K562 (cell line): ENCODE data around the gene IGF2R. TPM values are rescaled to one million over a fixed set of nuclear protein-coding genes. Genes with fewer than 3 reads are reported as not detected.

Source experiments
- CBFB ChIP-seq: sonication (generic); formaldehyde crosslinking; IDR thresholded peaks from 2 replicates; pipeline ENCODE4 v1.4.0; 2020; ENCODE audit warnings: mild to moderate bottlenecking, missing genetic modification reagents
- ETV5 ChIP-seq: sonication (generic); formaldehyde crosslinking; IDR thresholded peaks from 2 replicates; pipeline ENCODE4 v1.4.0; 2020; ENCODE audit warnings: low read depth, mild to moderate bottlenecking, missing genetic modification reagents
- FOS ChIP-seq: IDR thresholded peaks from 3 replicates; pipeline ENCODE4 v1.6.1; 2011; ENCODE audit not compliant: insufficient read length; ENCODE audit errors: extremely low read depth
- NR2C2 ChIP-seq, 2 experiments: fragments of 200-800 bp in 1 of 2; sonication (Bioruptor generic) in 1 of 2; sonication (generic) in 1 of 2; formaldehyde crosslinking in 1 of 2; IDR thresholded peaks; 2 replicates each; pipeline versions ENCODE4 v1.6.1 to v1.8.0; 2016 to 2022; ENCODE audit warnings: mild to moderate bottlenecking in 1 of 2, missing compliant biosample characterization in 1 of 2, missing genetic modification characterization in 1 of 2, missing genetic modification reagents in 1 of 2
- PRPF4 ChIP-seq: fragments of 200-400 bp; formaldehyde crosslinking; IDR thresholded peaks from one replicate; pipeline ENCODE4 v1.6.1; 2017; ENCODE audit warnings: low read length, low read depth, mild to moderate bottlenecking; ENCODE audit not compliant: insufficient read depth, poor library complexity, severe bottlenecking
- RB1 ChIP-seq: fragments of 450-650 bp; IDR thresholded peaks from 2 replicates; pipeline ENCODE4 v1.6.1; 2017; ENCODE audit warnings: low read depth, mild to moderate bottlenecking
- RFX7 ChIP-seq: fragments of 250-450 bp; sonication (Bioruptor Pico); IDR thresholded peaks from 2 replicates; pipeline ENCODE4 v1.5.1; 2021; ENCODE audit warnings: mild to moderate bottlenecking
- SIN3A ChIP-seq, 2 experiments: fragments of 150-350 bp in 1 of 2; IDR thresholded peaks; 2 replicates each; pipeline ENCODE4 v1.6.1; 2011 to 2016; ENCODE audit warnings: borderline replicate concordance in 2 of 2, low read depth in 2 of 2, low read length in 2 of 2, mild to moderate bottlenecking in 2 of 2, moderate library complexity in 2 of 2; ENCODE audit not compliant: control insufficient read depth in 1 of 2
- ZBED1 ChIP-seq: IDR thresholded peaks from 2 replicates; pipeline ENCODE4 v1.6.1; 2014
- ZBTB8A ChIP-seq: fragments of 450-650 bp; IDR thresholded peaks from 2 replicates; pipeline ENCODE4 v1.6.1; 2018; ENCODE audit warnings: mild to moderate bottlenecking, moderate library complexity; ENCODE audit not compliant: partially characterized antibody
- ZC3H8 ChIP-seq: fragments of 450-650 bp; IDR thresholded peaks from 2 replicates; pipeline ENCODE4 v1.6.1; 2017
- ZNF274 ChIP-seq: IDR thresholded peaks from 2 replicates; pipeline ENCODE4 v1.6.1; 2011; ENCODE audit warnings: low read depth, mild to moderate bottlenecking, low read length, moderate library complexity, borderline replicate concordance
- ZNF77 ChIP-seq: fragments of 250-450 bp; sonication (Bioruptor Pico); IDR thresholded peaks from 2 replicates; pipeline ENCODE4 v1.5.0; 2020
- polyA plus RNA-seq, 8 experiments: library from polyadenylated mRNA; depleted of rRNA in 4 of 8; stranded (reverse) in 5 of 8; unstranded in 3 of 8; fragments of >200 nt; fragmentation: Nextera tagmentation in 2 of 8; fragmentation: Illumina TruSeq in 1 of 8; extraction: Ambion mirVana in 2 of 8; extraction: Trizol in 1 of 8; gene quantifications; 2 replicates each; pipeline versions ENCODE4 v1.2.1 to v1.2.3, GENCODE V29; 2011 to 2014; ENCODE audit warnings: inconsistent platforms in 1 of 8, missing spikeins in 1 of 8
- total RNA-seq, 7 experiments: library from RNA; depleted of rRNA in 6 of 7; stranded (reverse); fragments of >200 nt in 6 of 7; fragmentation: Illumina TruSeq in 2 of 7; extraction: Trizol in 2 of 7; gene quantifications; 2 replicates each; pipeline versions ENCODE4 v1.2.1 to v1.2.3, GENCODE V29; 2011 to 2021; ENCODE audit warnings: low replicate concordance in 1 of 7
- TF ChIP-seq, protein P1 (sequence below), 2 experiments: fragments of 450-650 bp; formaldehyde crosslinking in 1 of 2; IDR thresholded peaks; 2 replicates each; pipeline versions ENCODE4 v1.4.0 to v1.6.1; 2014 to 2020; ENCODE audit warnings: mild to moderate bottlenecking in 2 of 2, borderline replicate concordance in 1 of 2, low read depth in 1 of 2
- TF ChIP-seq, protein P2 (sequence below): sonication (generic); formaldehyde crosslinking; IDR thresholded peaks from 2 replicates; pipeline ENCODE4 v1.8.0; 2022; ENCODE audit warnings: mild to moderate bottlenecking, low read depth, missing genetic modification reagents
- TF ChIP-seq, protein P3 (sequence below), 3 experiments: fragments of 200-800 bp in 1 of 3; sonication (Bioruptor generic) in 1 of 3; sonication (generic) in 1 of 3; formaldehyde crosslinking in 1 of 3; IDR thresholded peaks; 2 replicates each; pipeline versions ENCODE4 v1.6.1 to v1.8.0; 2016 to 2022; ENCODE audit warnings: mild to moderate bottlenecking in 2 of 3, missing compliant biosample characterization in 2 of 3, missing genetic modification characterization in 2 of 3, missing genetic modification reagents in 1 of 3

IGF2R gene
- total and polyA plus RNA-seq, 9 of the 15 experiments (the other 6 are each of a cell fraction or from before 2014, with no cell fraction given) = 3.5 to 92.3 (median 34.5) TPM

DNA sequence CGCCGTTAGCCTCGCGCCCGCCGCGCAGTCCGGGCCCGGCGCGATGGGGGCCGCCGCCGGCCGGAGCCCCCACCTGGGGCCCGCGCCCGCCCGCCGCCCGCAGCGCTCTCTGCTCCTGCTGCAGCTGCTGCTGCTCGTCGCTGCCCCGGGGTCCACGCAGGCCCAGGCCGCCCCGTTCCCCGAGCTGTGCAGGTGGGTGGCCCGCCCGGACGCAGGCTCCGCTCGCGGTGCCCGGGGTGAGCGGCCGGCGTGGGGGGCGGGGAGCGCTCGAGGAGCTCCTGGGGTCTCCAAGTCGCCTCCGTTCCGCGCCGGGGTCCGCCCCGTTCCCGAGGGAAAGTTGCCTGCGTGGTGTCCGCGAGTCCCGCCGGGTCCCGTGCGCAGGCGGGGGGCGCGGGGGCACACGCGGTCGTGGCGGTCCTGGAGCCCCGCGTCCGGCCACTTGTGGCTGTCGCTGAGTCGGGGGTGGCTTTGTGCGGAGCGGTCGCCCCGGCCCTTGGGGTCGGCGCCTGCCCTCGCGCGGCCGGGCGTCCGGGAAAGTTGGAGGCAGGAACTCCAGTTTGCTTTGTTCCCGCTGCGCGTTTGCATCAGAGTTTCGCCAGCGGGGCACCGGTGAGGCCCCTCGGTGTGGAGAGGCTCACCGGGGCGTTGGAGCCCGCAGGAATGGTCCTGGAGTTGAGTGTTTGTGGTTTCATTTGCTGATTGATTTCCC is 476 bp downstream of the IGF2R start (continued):
- TF ChIP-seq, protein P1, sequence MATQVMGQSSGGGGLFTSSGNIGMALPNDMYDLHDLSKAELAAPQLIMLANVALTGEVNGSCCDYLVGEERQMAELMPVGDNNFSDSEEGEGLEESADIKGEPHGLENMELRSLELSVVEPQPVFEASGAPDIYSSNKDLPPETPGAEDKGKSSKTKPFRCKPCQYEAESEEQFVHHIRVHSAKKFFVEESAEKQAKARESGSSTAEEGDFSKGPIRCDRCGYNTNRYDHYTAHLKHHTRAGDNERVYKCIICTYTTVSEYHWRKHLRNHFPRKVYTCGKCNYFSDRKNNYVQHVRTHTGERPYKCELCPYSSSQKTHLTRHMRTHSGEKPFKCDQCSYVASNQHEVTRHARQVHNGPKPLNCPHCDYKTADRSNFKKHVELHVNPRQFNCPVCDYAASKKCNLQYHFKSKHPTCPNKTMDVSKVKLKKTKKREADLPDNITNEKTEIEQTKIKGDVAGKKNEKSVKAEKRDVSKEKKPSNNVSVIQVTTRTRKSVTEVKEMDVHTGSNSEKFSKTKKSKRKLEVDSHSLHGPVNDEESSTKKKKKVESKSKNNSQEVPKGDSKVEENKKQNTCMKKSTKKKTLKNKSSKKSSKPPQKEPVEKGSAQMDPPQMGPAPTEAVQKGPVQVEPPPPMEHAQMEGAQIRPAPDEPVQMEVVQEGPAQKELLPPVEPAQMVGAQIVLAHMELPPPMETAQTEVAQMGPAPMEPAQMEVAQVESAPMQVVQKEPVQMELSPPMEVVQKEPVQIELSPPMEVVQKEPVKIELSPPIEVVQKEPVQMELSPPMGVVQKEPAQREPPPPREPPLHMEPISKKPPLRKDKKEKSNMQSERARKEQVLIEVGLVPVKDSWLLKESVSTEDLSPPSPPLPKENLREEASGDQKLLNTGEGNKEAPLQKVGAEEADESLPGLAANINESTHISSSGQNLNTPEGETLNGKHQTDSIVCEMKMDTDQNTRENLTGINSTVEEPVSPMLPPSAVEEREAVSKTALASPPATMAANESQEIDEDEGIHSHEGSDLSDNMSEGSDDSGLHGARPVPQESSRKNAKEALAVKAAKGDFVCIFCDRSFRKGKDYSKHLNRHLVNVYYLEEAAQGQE (IDR thresholded peaks at IDR 0.05; ENCODE audit: borderline replicate concordance) = no peak
- TF ChIP-seq, protein P1 (CRISPR knock-in tag; IDR thresholded peaks at IDR 0.05; ENCODE audit: low read depth) = 0 out of 2 replicates have a peak, but pooled peaks have one; percentile 67
- no peak for TF ChIP-seq ZNF274
- 0 out of 4 replicates have a peak, but pooled peaks of 1 of the 2 experiments have one; percentile 38 for TF ChIP-seq SIN3A (IDR thresholded peaks at IDR 0.05; ENCODE audit: borderline replicate concordance in 2 of 2, control insufficient read depth in 1 of 2, low read depth in 2 of 2, low read length in 2 of 2)
- TF ChIP-seq, protein P2, sequence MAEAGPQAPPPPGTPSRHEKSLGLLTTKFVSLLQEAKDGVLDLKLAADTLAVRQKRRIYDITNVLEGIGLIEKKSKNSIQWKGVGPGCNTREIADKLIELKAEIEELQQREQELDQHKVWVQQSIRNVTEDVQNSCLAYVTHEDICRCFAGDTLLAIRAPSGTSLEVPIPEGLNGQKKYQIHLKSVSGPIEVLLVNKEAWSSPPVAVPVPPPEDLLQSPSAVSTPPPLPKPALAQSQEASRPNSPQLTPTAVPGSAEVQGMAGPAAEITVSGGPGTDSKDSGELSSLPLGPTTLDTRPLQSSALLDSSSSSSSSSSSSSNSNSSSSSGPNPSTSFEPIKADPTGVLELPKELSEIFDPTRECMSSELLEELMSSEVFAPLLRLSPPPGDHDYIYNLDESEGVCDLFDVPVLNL = no peak; the same call in 1 of the 2 replicates
- no peak for TF ChIP-seq FOS
- no peak for TF ChIP-seq ZBTB8A
- no peak for TF ChIP-seq NR2C2 (CRISPR knock-in tag; IDR thresholded peaks at IDR 0.05)
- peak; percentile 7; the same call in 1 of the 2 replicates for TF ChIP-seq NR2C2 (tag; IDR thresholded peaks at IDR 0.05)
- TF ChIP-seq RB1 = peak; percentile 30; the same call in 1 of the 2 replicates
- TF ChIP-seq, protein P3, sequence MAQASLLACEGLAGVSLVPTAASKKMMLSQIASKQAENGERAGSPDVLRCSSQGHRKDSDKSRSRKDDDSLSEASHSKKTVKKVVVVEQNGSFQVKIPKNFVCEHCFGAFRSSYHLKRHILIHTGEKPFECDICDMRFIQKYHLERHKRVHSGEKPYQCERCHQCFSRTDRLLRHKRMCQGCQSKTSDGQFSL (CRISPR knock-in tag; IDR thresholded peaks at IDR 0.05) = peak; percentile 46; the same call in 1 of the 2 replicates
- TF ChIP-seq, protein P3 (tag; IDR thresholded peaks at IDR 0.05) = no peak
- no peak for TF ChIP-seq RFX7 (CRISPR knock-in tag)
- no peak for TF ChIP-seq ZNF77 (CRISPR knock-in tag)
- 0 out of 2 replicates have a peak, but pooled peaks have one; percentile 10 for TF ChIP-seq ZBED1
- TF ChIP-seq CBFB (CRISPR knock-in tag) = no peak
- TF ChIP-seq ZC3H8 = no peak
- 0 out of 2 replicates have a peak, but pooled peaks have one; percentile 73 for TF ChIP-seq ETV5 (CRISPR knock-in tag)
- peak; percentile 67 for TF ChIP-seq PRPF4
